Measurements from ENCODE around the gene RIPOR3. TPM values are rescaled to one million over a fixed set of nuclear protein-coding genes. Genes with fewer than 3 reads are reported as not detected.
"Not testable (repeated sequence)": the region's sequence is repeated elsewhere in the genome, so short reads cannot be mapped to it uniquely, and the experiment has no call there.

Gene RIPOR3
- total RNA-seq, 2 donors from 2014 or later: 0.14 to 0.23 TPM

DNA sequence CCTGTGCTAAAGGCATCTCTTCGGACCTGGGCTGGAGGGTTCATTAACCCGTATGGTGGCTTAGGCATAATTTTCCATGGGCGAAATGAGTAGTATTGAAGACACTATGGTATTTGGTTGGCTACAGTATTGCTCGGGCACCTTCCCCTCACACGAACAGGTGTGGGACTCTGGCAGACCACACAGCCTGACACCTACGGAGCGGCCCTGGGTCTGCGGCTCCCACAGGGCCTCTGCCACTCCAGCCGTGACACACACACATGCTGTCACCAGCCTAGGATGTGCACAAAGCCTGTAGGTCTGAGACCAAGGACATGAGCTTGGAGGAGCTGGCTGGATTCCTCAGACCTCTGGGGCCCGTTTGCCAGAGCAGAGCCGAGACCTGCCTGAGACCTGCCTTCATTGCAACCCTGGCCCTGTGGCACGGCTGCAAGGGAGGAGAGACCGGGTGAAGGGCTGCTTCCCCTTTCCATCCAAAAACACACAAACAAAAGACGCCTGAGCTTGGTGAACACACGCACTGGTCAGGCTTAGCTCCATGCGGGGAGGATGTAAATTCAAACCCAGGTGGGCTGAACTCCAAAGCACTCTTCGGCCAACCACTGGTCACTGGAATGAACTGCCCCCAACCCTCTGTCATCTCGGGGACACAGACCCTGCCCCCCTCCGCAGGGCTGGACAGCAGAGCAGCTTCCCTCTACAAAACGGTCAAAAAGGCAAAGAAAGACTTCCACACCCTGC lies 51.2 kb downstream of the RIPOR3 start:
- H3K4me3 Mint-ChIP-seq; H3K27me3 Mint-ChIP-seq (ENCODE audit: low read depth); ATAC-seq (replicated peaks in 1 of 2); H3K27ac Mint-ChIP-seq; H3K4me1 Mint-ChIP-seq (ENCODE audit: low read depth); H3K9me3 Mint-ChIP-seq; H3K36me3 Mint-ChIP-seq (ENCODE audit: insufficient read depth in 2 of 2); DNase-seq: not testable (repeated sequence)

DNA sequence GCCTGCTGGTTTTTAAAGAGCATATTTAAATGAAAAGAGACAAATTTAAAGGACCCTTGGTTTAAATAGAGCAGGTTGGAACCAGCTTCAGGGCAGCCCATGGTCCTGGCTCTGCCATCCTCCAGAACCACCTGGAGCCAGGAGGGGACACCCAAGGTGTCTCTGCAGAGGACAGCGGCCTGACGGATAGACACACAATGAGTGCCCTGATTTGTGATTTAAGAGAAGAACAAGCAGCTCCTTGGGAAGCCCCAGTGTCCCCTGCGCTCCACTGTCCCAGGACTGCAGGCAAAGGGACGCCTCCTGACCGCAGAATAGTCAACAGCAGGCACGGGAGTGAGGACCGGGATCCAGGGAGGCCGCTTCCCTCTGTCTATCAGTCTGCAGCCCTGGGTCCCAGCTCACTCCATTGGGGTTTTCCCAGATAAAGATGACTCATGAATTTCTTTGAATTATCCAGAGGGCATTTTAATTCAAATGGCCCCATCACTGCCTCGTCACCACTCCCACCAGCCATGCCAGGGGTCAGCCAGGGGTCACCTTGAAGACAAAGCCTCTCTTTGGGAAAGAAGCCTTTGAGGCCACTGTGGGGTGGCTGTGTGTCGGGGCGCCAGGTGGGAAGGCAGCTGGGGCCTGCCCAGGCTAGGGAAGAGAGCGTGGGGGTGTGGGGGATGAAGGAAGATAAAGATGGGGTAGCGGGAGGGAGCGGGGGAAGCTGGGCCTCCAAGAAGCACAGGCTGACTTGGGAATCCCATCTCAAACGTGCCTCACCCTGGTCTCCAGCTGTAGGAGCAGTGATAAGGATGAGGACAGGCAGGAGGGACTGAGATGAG lies 53.1 kb downstream of the RIPOR3 start:
- H3K27me3 Mint-ChIP-seq (ENCODE audit: low read depth); H3K27ac Mint-ChIP-seq; H3K9me3 Mint-ChIP-seq; H3K4me3 Mint-ChIP-seq; H3K36me3 Mint-ChIP-seq (ENCODE audit: insufficient read depth in 2 of 2); ATAC-seq (replicated peaks in 1 of 2); DNase-seq; H3K4me1 Mint-ChIP-seq (ENCODE audit: low read depth): not testable (repeated sequence)

DNA sequence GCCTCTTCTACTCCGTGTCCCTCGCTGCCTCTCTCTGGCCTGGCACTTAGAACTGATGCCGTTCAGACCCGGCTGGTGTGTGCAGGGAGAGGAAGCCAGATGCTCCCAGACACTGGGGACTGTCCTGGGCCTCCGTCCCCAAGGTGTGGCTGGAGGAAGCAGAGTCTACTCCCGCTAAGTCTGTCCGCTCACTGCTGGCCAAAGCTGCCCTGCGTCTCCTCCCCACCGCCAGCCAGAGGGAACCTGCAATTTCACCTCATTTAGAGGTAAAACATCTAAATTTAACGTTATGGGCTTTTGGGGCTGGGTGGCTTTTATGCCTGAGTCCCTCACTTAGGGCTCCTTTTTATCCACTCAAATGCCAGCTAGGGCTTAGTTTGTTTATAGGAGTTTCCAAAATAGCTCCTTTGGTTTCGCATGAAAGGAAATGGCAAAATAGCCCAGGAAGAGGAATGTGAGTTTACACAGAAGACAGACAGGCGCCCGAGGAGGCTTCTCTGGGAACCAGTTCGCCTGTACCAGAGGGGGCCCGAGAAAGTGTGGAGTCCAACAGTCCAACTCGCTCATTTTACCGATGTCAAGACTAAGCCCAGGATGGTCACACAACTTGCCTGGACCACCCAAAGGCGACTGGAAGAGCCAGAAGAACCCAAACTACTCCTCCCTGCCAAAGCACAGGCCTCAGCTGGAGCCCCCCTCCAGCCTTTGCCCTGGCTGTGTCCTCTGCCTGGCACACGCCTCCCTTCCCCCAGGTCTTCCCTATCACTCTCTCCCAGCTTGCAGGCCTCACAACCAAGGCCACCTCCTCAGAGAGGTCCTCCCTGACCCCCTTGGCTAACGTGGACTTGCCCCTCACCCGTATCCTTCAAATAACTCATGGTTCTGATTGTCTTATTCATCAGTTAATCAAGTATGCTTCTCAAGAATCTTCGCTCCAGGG lies 54.5 kb downstream of the RIPOR3 start:
- ATAC-seq (replicated peaks in 1 of 2) (no peak), DNase-seq (no peak)
- Mint-ChIP-seq H3K4me1 (ENCODE audit: low read depth) (no peaks in the 10 kb centered on the region), H3K4me3 (no peak overlapping the region), H3K27me3 (ENCODE audit: low read depth) (peaks cover 4% of the 10 kb centered on the region), H3K27ac (no peak overlapping the region), H3K36me3 (ENCODE audit: insufficient read depth in 2 of 2) (no peaks in the 10 kb centered on the region), H3K9me3 (no peaks in the 10 kb centered on the region)

DNA sequence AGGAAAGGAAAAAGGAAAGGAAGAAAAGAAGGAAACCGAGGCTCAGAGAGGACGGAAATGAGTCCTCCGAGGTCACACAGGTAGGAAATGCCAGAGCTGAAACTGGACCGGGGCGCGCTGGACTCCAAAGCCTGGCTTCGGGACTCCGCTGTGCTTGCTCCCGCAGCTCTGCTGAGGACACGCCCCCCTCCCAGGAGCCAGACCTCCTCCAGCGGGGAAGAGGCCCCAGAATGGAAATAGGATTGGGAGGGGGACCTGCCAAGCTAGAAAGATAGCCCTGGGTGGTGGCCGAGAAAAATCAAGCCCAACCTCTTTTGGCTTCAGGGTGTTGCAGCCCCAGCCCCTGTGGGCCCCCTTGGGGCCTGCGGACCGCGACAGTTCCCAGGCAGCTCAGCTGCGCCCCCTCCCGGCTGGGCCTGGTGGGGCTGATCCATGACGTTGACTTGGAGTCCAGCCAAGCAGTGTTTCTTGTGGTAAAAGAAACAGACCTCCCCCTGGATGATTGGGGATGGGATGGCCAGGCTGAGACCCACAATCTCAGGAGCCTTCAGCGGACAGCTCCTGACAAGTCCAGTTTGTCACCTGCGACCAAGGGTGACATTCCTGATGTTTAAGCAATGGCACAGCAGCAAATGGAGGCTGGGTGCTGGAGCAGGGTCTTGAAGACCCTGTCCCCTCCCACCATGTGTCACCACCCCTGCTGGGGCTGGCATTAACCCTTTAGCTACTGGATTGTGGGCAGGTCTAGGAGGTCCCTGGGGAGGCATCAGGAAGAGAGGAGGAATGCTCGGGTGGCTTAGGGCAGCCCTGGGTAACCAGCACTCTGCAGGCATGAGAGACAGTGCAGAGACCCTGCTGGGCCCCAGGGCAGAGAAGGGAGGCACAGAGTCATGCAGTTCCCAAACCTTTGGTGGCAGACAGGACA lies 55.4 kb downstream of the RIPOR3 start:
- H3K9me3 Mint-ChIP-seq: no peaks in the 10 kb centered on the region
- H3K27ac Mint-ChIP-seq: no peak overlapping the region
- no peak overlapping the region for H3K4me3 Mint-ChIP-seq
- ATAC-seq (replicated peaks in 1 of 2): peak; percentile 73 to 75
- H3K4me1 Mint-ChIP-seq (ENCODE audit: low read depth): no peaks in the 10 kb centered on the region
- H3K27me3 Mint-ChIP-seq (ENCODE audit: low read depth): peaks cover 4% of the 10 kb centered on the region
- DNase-seq: peak; percentile 70 to 76
- H3K36me3 Mint-ChIP-seq (ENCODE audit: insufficient read depth in 2 of 2): no peaks in the 10 kb centered on the region

DNA sequence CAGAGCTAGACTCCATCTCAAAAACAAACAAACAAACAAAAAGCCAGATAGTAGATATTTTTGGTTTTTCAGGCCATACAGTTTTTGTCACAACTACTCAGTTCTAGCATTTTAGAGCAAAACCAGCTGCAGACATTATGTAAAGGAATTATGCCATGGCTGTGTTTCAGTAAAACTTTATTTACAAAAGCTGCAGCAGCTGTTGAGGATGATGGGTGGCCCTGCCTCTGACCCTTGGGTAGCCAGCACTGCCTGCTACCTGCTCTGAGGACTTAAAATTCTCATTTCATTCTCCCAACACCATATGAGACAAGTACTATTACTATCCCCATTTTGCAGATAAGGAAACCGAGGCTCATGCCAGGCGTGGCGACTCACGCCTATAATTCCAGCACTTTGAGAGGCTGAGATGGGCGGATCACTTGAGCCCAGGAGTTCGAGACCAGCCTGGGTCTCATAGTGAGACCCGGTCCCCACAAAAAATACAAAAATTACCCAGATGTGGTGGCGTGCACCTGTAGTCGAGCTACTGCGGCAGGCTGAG lies 56.3 kb downstream of the RIPOR3 start:
- ATAC-seq (replicated peaks in 1 of 2): no peak
- peaks cover 4% of the 10 kb centered on the region for H3K27me3 Mint-ChIP-seq (ENCODE audit: low read depth)
- H3K27ac Mint-ChIP-seq: no peak overlapping the region
- no peaks in the 10 kb centered on the region for H3K9me3 Mint-ChIP-seq
- no peak for DNase-seq
- no peaks in the 10 kb centered on the region for H3K36me3 Mint-ChIP-seq (ENCODE audit: insufficient read depth in 2 of 2)
- no peaks in the 10 kb centered on the region for H3K4me1 Mint-ChIP-seq (ENCODE audit: low read depth)
- no peak overlapping the region for H3K4me3 Mint-ChIP-seq

DNA sequence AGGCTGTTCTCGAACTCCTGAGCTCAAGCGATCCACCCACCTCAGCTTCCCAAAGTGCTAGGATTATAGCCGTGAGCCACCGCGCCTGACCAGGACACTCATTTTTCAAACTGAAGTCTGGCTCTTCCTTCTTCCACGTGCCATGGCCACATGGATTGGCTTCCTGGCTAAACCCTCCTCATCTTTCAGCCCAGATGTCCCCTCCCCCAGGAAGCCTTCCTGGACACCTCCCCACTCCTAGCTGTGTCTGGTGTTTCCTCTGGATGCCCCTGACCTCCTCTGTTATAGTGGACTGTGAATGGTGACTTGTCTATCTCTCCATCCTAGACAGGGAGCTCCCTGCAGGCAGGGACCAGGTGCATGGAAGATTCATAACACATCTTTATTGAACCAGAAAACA lies 57.2 kb downstream of the RIPOR3 start:
- Mint-ChIP-seq H3K27me3 (ENCODE audit: low read depth) (peaks cover 4% of the 10 kb centered on the region), H3K4me3 (no peak overlapping the region), H3K9me3 (no peaks in the 10 kb centered on the region), H3K4me1 (ENCODE audit: low read depth) (no peaks in the 10 kb centered on the region), H3K27ac (no peak overlapping the region), H3K36me3 (ENCODE audit: insufficient read depth in 2 of 2) (no peaks in the 10 kb centered on the region)
- DNase-seq (no peak), ATAC-seq (replicated peaks in 1 of 2) (no peak)

DNA sequence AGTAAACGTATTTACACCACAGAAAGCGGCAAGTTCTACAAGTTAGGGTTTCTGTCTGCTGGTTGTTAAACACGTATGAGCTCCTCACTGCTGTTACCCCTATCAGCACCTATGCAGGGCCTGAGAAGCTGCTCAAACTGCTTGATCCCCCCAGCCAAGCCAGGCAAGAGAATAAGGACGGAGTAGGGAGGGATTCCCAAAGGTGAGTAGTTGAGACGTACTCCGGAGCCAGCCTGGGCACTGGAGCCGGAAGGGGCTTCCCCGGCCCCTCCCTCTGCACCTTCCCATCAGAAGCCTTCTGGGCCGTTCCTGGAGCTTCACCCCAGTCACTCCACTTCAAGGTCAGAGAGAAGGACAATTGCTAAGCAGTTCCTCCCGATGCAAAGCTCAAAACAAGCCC lies 58.0 kb downstream of the RIPOR3 start:
- ATAC-seq (replicated peaks in 1 of 2) (no peak), DNase-seq (no peak)
- H3K36me3 Mint-ChIP-seq (ENCODE audit: insufficient read depth in 2 of 2): no peaks in the 10 kb centered on the region
- no peak overlapping the region for H3K4me3 Mint-ChIP-seq
- H3K4me1 Mint-ChIP-seq (ENCODE audit: low read depth): no peaks in the 10 kb centered on the region
- H3K27ac Mint-ChIP-seq: no peak overlapping the region
- no peaks in the 10 kb centered on the region for H3K9me3 Mint-ChIP-seq
- H3K27me3 Mint-ChIP-seq (ENCODE audit: low read depth): peaks cover 4% of the 10 kb centered on the region

DNA sequence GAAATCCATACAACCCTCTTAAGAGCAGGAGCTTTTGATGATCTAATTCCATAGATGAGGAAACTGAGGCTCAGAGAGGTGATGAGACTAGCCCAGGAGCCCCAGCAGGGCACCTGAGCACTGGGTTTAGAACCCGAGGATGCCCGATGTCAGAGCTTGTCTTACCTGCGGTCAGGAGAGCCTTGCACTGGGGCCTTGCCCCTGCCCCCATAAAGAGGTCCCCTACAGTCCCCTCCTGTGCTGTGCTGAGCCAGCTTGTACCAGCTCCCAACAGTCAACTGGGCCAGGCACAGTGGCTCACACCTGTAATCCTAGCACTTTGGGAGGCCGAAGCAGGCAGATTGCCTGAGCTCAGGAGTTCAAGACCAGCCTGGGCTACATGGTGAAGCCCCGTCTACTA lies 58.6 kb downstream of the RIPOR3 start:
- Mint-ChIP-seq H3K27me3 (ENCODE audit: low read depth) (peaks cover 4% of the 10 kb centered on the region), H3K9me3 (no peaks in the 10 kb centered on the region), H3K4me1 (ENCODE audit: low read depth) (no peaks in the 10 kb centered on the region), H3K27ac (no peak overlapping the region), H3K36me3 (ENCODE audit: insufficient read depth in 2 of 2) (no peaks in the 10 kb centered on the region), H3K4me3 (no peak overlapping the region)
- DNase-seq (no peak), ATAC-seq (replicated peaks in 1 of 2) (no peak)

DNA sequence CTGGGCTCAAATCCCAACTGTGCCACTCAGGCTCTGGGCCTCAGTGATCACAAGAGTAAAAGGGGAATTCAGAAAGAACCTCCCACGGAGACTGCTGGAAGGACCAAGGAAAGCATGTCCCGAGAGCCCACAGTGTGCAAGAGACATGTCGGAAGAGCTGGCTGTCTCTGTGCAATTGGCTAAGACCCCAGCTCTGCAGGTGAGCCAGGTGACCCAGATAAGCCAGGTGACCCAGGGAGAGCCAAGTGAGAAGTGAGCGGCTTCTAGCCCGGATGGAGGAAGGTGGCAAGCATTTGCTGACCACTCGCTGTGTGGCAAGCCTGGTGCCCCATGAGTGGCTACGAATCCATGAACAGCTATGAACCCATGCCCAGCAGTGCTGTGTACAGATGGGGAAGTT lies 59.1 kb downstream of the RIPOR3 start:
- Mint-ChIP-seq H3K27ac (no peak overlapping the region), H3K9me3 (no peaks in the 10 kb centered on the region), H3K4me1 (ENCODE audit: low read depth) (no peaks in the 10 kb centered on the region), H3K4me3 (no peak overlapping the region), H3K36me3 (ENCODE audit: insufficient read depth in 2 of 2) (no peaks in the 10 kb centered on the region), H3K27me3 (ENCODE audit: low read depth) (peaks cover 4% of the 10 kb centered on the region)
- DNase-seq: no peak
- no peak for ATAC-seq (replicated peaks in 1 of 2)

DNA sequence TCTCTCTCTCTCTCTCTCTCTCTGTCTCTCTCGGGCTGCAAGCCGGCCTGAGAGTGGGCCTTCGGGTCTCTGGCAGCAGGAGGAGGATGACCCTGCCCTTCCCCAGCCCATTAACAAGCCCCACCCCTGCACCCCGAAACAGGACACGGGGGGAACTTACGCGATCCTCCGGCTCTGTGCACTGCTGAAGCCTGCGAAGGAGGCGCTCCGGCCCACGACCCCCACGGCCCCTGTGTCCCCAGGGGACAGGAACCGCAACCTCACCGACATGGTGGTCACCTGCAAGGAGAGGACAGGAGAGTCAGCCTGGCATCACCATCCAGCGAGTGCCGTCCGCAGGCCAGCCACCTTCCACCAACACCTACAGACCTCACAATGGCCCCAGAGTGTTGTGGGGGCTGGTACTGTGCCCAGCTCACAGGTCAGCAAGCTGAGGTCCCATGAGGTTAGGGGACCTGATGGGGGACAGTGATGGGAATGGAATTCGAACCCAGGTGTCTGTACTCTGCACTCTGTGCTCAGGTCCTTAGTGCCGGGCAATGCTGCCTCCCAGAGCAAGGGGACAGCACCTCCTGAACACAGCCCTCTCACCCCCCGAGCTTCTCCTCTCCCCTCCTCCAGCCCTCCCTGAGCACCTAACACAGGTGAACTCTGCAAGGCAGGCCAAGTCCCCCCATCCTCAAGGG lies 60.6 kb downstream of the RIPOR3 start:
- no peak for DNase-seq
- Mint-ChIP-seq H3K9me3 (no peaks in the 10 kb centered on the region), H3K27ac (no peak overlapping the region), H3K4me3 (no peak overlapping the region), H3K4me1 (ENCODE audit: low read depth) (no peaks in the 10 kb centered on the region), H3K27me3 (ENCODE audit: low read depth) (peaks cover 4% of the 10 kb centered on the region), H3K36me3 (ENCODE audit: insufficient read depth in 2 of 2) (no peaks in the 10 kb centered on the region)
- ATAC-seq (replicated peaks in 1 of 2): no peak

DNA sequence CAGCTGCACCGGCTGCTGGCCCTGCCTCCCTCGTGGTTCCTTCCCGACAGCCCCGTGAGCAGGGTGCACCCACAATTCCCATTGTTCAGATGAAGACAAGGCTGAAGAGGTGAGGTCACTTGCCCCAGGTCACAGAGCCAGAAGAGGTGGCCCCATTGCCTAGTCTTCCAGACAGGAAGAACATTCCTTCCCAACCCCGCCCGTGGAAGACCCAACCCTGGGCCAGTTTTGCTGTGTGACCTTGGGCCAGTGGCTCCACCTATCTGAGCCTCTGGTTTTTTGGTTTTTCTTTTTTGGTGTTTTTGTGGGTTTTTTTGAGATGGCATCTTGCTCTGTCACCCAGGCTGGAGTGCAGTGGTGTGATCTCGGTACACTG lies 61.7 kb downstream of the RIPOR3 start:
- Mint-ChIP-seq H3K4me1 (ENCODE audit: low read depth) (no peaks in the 10 kb centered on the region), H3K27ac (no peak overlapping the region), H3K27me3 (ENCODE audit: low read depth) (no peaks in the 10 kb centered on the region), H3K9me3 (no peaks in the 10 kb centered on the region), H3K4me3 (no peak overlapping the region), H3K36me3 (ENCODE audit: insufficient read depth in 2 of 2) (no peaks in the 10 kb centered on the region)
- ATAC-seq (replicated peaks in 1 of 2): no peak
- no peak for DNase-seq
